SH-SY5Y (cell line): ENCODE data around the gene IGFBPL1.

Experiments
- GATA2 ChIP-seq: IDR thresholded peaks from 2 replicates; pipeline ENCODE4 v1.6.1; 2011; ENCODE audit warnings: mild to moderate bottlenecking, low read depth, low read length
- GATA3 ChIP-seq: IDR thresholded peaks from 2 replicates; pipeline ENCODE4 v1.6.1; 2011; ENCODE audit warnings: low read depth, mild to moderate bottlenecking, low read length, moderate library complexity

DNA sequence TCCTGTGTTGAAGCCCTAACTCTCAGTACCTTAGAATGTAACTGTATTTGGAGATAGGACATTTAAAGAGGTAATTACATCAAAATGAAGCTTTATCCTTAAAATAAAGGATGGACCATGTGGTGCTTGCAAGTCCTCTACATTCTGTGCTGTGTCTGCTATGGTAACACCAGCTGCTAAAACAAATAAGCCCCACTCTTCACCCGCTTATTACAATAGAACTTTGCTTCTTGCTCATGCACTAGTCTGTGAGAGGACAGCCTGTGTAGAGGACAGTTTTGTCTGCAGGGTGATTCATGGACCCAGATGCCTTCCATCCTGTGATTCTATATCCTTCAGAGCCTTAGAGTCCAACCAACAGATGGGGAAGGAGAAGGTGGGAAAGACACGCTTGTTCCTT is 12.5 kb upstream of the IGFBPL1 start:
- TF ChIP-seq GATA2 (no peak), GATA3 (no peak)
